ENCODE data around the gene SH3BP5. TPM values are rescaled to one million over a fixed set of nuclear protein-coding genes. Genes with fewer than 3 reads are reported as not detected.
A peak's percentile ranks its signal among the peaks of the same experiment; 100 is the strongest.

Gene SH3BP5
- total and polyA plus RNA-seq, 2 donors (not counting 1 experiment from before 2014, with no cell fraction given) = 76.6 to 92.3 TPM

DNA sequence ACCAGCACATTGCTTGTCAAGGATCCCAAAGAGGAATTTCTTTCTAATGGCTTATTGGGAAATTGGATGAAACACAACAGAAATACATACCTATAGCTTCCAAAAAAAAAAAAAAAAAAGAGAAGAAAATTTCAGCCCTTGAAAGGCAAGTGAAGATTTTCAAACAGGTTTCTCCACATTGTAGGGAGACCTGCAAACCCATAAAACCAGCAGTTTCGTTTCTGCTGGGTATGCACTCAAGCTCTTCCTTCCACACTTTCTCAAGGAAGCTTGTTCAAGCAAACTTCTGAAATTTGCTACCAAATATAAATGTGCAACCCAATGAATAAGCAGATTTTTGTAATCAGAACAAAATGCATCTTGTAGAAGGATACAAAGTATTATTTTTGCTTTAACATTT is 15.9 kb upstream of the SH3BP5 start:
- Mint-ChIP-seq H3K27me3 (no peaks in the 10 kb centered on the region), H3K4me3 (peak overlapping the region; percentile 45), H3K9me3 (ENCODE audit: insufficient read depth) (peaks cover 12% of the 10 kb centered on the region), H3K27ac (peak overlapping the region; percentile 99), H3K4me1 (peaks cover 59% of the 10 kb centered on the region)
- WGBS (ENCODE audit: insufficient coverage) = no CpG with 5 or more reads among the region's 1 CpG
- DNase-seq (no peak), ATAC-seq (ENCODE audit: low read depth) (no peak)
- ChIA-PET CTCF (interaction anchor here (1.1 to 6.8 kb wide), 7 partner anchors 9 to 79 kb away, joined by 4 to 37 read pairs (median 5); partner anchors contain the start of gene SH3BP5), POLR2A (interaction anchor here (0.9 to 3.3 kb wide), 4 partner anchors 13 to 141 kb away, joined by 3 to 24 read pairs (median 6); partner anchors contain the start of gene SH3BP5)
- Histone ChIP-seq H3K27ac (ENCODE audit: low read length in 2 of 2) (peak overlapping the region; percentile 92 to 94), H3K27me3 (replicated peaks in 1 of 4; ENCODE audit: control extremely low read depth in 1 of 4, control insufficient read depth in 3 of 4, insufficient read depth in 4 of 4, low read length in 3 of 4) (no peaks in the 10 kb centered on the region), H2AFZ (ENCODE audit: insufficient read depth, low read depth, low read length, poor library complexity, severe bottlenecking) (no peak overlapping the region), H3K4me1 (ENCODE audit: control insufficient read depth in 2 of 2, insufficient read depth in 2 of 2, low read length in 2 of 2) (peaks cover 55 to 59% of the 10 kb centered on the region in 2 donors), H3K79me2 (ENCODE audit: control insufficient read depth, insufficient read depth, low read length) (no peaks in the 10 kb centered on the region), H3K36me3 (replicated peaks in 1 of 2; ENCODE audit: control extremely low read depth in 1 of 2, control insufficient read depth in 1 of 2, extremely low read depth in 1 of 2, insufficient read depth in 2 of 2, low read length in 1 of 2) (no peaks in the 10 kb centered on the region), H3K4me3 (ENCODE audit: control extremely low read depth in 1 of 5, extremely low read depth in 1 of 5, insufficient read depth in 1 of 5, low read depth in 2 of 5, low read length in 4 of 5) (no peak overlapping the region), H3K9me3 (ENCODE audit: control extremely low read depth in 1 of 3, control insufficient read depth in 2 of 3, insufficient read depth in 1 of 3, low read length in 2 of 3) (peaks cover 0 to 19% (median 16%) of the 10 kb centered on the region in 3 donors), H3K9ac (ENCODE audit: low read length) (no peak overlapping the region), H3K4me2 (replicated peaks; ENCODE audit: low read depth, low read length, poor library complexity, severe bottlenecking) (peak overlapping the region; percentile 41), H4K20me1 (ENCODE audit: control insufficient read depth, insufficient read depth, low read length, poor library complexity, severe bottlenecking) (no peaks in the 10 kb centered on the region)
- no peak for TF ChIP-seq EZH2 (IDR thresholded peaks at IDR 0.05; ENCODE audit: borderline replicate concordance, insufficient read depth, low read depth, low read length, poor library complexity, severe bottlenecking)
- TF ChIP-seq, protein P1, sequence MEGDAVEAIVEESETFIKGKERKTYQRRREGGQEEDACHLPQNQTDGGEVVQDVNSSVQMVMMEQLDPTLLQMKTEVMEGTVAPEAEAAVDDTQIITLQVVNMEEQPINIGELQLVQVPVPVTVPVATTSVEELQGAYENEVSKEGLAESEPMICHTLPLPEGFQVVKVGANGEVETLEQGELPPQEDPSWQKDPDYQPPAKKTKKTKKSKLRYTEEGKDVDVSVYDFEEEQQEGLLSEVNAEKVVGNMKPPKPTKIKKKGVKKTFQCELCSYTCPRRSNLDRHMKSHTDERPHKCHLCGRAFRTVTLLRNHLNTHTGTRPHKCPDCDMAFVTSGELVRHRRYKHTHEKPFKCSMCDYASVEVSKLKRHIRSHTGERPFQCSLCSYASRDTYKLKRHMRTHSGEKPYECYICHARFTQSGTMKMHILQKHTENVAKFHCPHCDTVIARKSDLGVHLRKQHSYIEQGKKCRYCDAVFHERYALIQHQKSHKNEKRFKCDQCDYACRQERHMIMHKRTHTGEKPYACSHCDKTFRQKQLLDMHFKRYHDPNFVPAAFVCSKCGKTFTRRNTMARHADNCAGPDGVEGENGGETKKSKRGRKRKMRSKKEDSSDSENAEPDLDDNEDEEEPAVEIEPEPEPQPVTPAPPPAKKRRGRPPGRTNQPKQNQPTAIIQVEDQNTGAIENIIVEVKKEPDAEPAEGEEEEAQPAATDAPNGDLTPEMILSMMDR (IDR thresholded peaks at IDR 0.05) = no peak
- intact Hi-C loops (cut with micrococcal nuclease) = loop anchor here (1.0 kb wide), 1 partner anchor 8 kb away; no protein-coding TSS in a partner anchor

DNA sequence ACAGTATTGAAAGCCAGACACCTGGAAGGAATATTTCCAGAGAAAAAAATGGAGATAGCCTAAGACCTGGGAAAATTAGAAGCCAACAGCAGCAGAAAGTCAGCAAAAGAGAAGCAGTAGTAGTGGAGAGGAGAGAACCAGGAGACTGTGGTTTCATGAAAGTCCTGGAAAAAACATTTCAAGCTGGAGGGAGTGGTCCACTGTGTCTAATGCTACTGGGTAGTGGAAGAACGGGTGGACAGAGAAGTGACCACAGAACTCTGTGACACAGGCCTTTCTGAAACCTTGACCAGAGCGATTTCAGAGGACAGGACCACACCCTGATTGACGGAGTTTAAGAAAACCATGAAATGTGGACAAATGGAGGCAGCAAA is 15.3 kb upstream of the SH3BP5 start:
- intact Hi-C loops (cut with micrococcal nuclease) = loop anchor here (1.0 kb wide), 1 partner anchor 9 kb away; no protein-coding TSS in a partner anchor
- Mint-ChIP-seq H3K9me3 (ENCODE audit: insufficient read depth) (peaks cover 14% of the 10 kb centered on the region), H3K4me1 (peaks cover 62% of the 10 kb centered on the region), H3K27me3 (no peaks in the 10 kb centered on the region), H3K4me3 (peak overlapping the region; percentile 1), H3K27ac (peak overlapping the region; percentile 99)
- H3K9me3 ChIP-seq (ENCODE audit: control extremely low read depth in 1 of 3, control insufficient read depth in 2 of 3, insufficient read depth in 1 of 3, low read length in 2 of 3) = peaks cover 0 to 19% (median 19%) of the 10 kb centered on the region in 3 donors
- H4K20me1 ChIP-seq (ENCODE audit: control insufficient read depth, insufficient read depth, low read length, poor library complexity, severe bottlenecking) = no peaks in the 10 kb centered on the region
- H3K79me2 ChIP-seq (ENCODE audit: control insufficient read depth, insufficient read depth, low read length) = no peaks in the 10 kb centered on the region
- no peak overlapping the region for H3K9ac ChIP-seq (ENCODE audit: low read length)
- TF ChIP-seq EZH2 (IDR thresholded peaks at IDR 0.05; ENCODE audit: borderline replicate concordance, insufficient read depth, low read depth, low read length, poor library complexity, severe bottlenecking) = no peak
- TF ChIP-seq, protein P1 (IDR thresholded peaks at IDR 0.05) = no peak
- no peak for ATAC-seq (ENCODE audit: low read depth)
- H3K36me3 ChIP-seq (replicated peaks in 1 of 2; ENCODE audit: control extremely low read depth in 1 of 2, control insufficient read depth in 1 of 2, extremely low read depth in 1 of 2, insufficient read depth in 2 of 2, low read length in 1 of 2) = no peaks in the 10 kb centered on the region
- DNase-seq = no peak
- peak overlapping the region; percentile 92 to 94 for H3K27ac ChIP-seq (ENCODE audit: low read length in 2 of 2)
- no peaks in the 10 kb centered on the region for H3K27me3 ChIP-seq (replicated peaks in 1 of 4; ENCODE audit: control extremely low read depth in 1 of 4, control insufficient read depth in 3 of 4, insufficient read depth in 4 of 4, low read length in 3 of 4)
- POLR2A ChIA-PET = interaction anchor here (0.9 to 3.3 kb wide), 4 partner anchors 14 to 140 kb away, joined by 3 to 24 read pairs (median 6); partner anchors contain the start of gene SH3BP5
- H3K4me2 ChIP-seq (replicated peaks; ENCODE audit: low read depth, low read length, poor library complexity, severe bottlenecking) = peak overlapping the region; percentile 41
- H2AFZ ChIP-seq (ENCODE audit: insufficient read depth, low read depth, low read length, poor library complexity, severe bottlenecking) = peak overlapping the region; percentile 37
- WGBS (ENCODE audit: insufficient coverage) = 96% methylated on average over 3 of the region's 3 CpGs
- no peak overlapping the region for H3K4me3 ChIP-seq (ENCODE audit: control extremely low read depth in 1 of 5, extremely low read depth in 1 of 5, insufficient read depth in 1 of 5, low read depth in 2 of 5, low read length in 4 of 5)
- peaks cover 60 to 62% of the 10 kb centered on the region in 2 donors for H3K4me1 ChIP-seq (ENCODE audit: control insufficient read depth in 2 of 2, insufficient read depth in 2 of 2, low read length in 2 of 2)
- CTCF ChIA-PET = interaction anchor here (1.0 to 6.8 kb wide), 6 partner anchors 10 to 79 kb away, joined by 4 to 37 read pairs (median 6); partner anchors contain the start of gene SH3BP5

All from B cell (primary cell).